Lower leg skin (tissue), 3 donors: Measurements from ENCODE around the gene ATP8A2.

Source experiments
- CTCF ChIP-seq, 3 donors: fragments of 450-650 bp; IDR thresholded peaks; one replicate each; pipeline ENCODE4 v1.5.1; 2016; ENCODE audit warnings: antibody characterized with exemption in 3 of 3, mild to moderate bottlenecking in 3 of 3, moderate library complexity in 2 of 3
- POLR2A ChIP-seq, 2 donors: fragments of 450-650 bp; IDR thresholded peaks; one replicate each; pipeline ENCODE4 v1.6.1; 2016 to 2017; ENCODE audit warnings: antibody characterized with exemption in 2 of 2, mild to moderate bottlenecking in 1 of 2, moderate library complexity in 1 of 2

DNA sequence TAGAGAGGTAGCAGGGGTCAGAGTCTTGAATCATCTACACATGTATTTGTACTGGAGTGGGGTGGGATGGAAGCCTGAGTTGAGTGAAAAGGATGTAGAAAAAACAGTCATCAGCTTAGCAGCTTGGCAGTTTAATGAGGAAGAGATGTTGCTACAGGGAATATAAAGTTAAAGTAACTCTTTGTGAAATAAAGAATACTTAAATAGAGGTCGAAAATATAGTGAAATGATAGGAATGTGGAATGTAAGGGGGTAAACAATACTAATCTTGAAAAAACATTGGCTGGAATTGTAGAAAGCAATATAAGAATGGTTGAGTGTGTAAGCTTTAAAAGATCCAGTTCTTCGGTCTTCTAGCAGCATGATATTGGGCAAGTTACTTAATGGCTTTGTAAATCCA, 47.7 kb upstream of the ATP8A2 start:
- no peak for TF ChIP-seq CTCF (IDR thresholded peaks at IDR 0.05)
- no peak for TF ChIP-seq POLR2A (IDR thresholded peaks at IDR 0.05)
